H9 (cell line): ENCODE measurements around the gene FAM53B. TPM values are rescaled to one million over a fixed set of nuclear protein-coding genes. Genes with fewer than 3 reads are reported as not detected.
A peak's percentile ranks its signal among the peaks of the same experiment; 100 is the strongest.

Experiments used
- DNase-seq: peaks from one replicate; pipeline ENCODE4 v3.0.0-alpha.2; 2017
- H2AFZ ChIP-seq: one replicate; pipeline ENCODE4 v1.6.1; 2013; ENCODE audit warnings: mild to moderate bottlenecking, low read length, control low read depth, moderate library complexity
- H2AK5ac ChIP-seq: 2 replicates; pipeline ENCODE4 v1.6.1; 2013; ENCODE audit warnings: low read length, control low read depth, mixed read lengths; ENCODE audit not compliant: insufficient read length
- H2BK120ac ChIP-seq: one replicate; pipeline ENCODE4 v1.6.1; 2013; ENCODE audit warnings: low read depth, mild to moderate bottlenecking, low read length, control low read depth, inconsistent platforms; ENCODE audit not compliant: poor library complexity, severe bottlenecking
- H2BK12ac ChIP-seq: 2 replicates; pipeline ENCODE4 v1.6.1; 2013; ENCODE audit warnings: low read length, control low read depth, mixed read lengths, low read depth; ENCODE audit not compliant: insufficient read length
- H2BK15ac ChIP-seq: 2 replicates; pipeline ENCODE4 v1.6.1; 2013; ENCODE audit warnings: low read depth, low read length, control low read depth
- H2BK20ac ChIP-seq: one replicate; pipeline ENCODE4 v1.6.1; 2013; ENCODE audit warnings: low read depth, mild to moderate bottlenecking, low read length, control low read depth, inconsistent platforms; ENCODE audit not compliant: poor library complexity, severe bottlenecking
- H2BK5ac ChIP-seq: 2 replicates; pipeline ENCODE4 v1.6.1; 2013; ENCODE audit warnings: low read length, control low read depth, mixed read lengths; ENCODE audit not compliant: insufficient read length
- H3K14ac ChIP-seq: 2 replicates; pipeline ENCODE4 v1.6.1; 2013; ENCODE audit warnings: low read length, control low read depth; ENCODE audit not compliant: insufficient read depth
- H3K18ac ChIP-seq: 2 replicates; pipeline ENCODE4 v1.6.1; 2013; ENCODE audit warnings: low read depth, mild to moderate bottlenecking, mixed read lengths, low read length, control low read depth; ENCODE audit not compliant: insufficient read length
- H3K23ac ChIP-seq: 2 replicates; pipeline ENCODE4 v1.6.1; 2013; ENCODE audit warnings: low read length, control low read depth, mixed read lengths, low read depth; ENCODE audit not compliant: insufficient read length
- H3K23me2 ChIP-seq: 2 replicates; pipeline ENCODE4 v1.6.1; 2013; ENCODE audit warnings: low read depth, mild to moderate bottlenecking, mixed read lengths, low read length, control low read depth; ENCODE audit not compliant: insufficient read length, poor library complexity, severe bottlenecking
- H3K27ac ChIP-seq: 2 replicates; pipeline ENCODE4 v1.5.1; 2013; ENCODE audit warnings: low read length, control low read depth, mixed read lengths, low read depth; ENCODE audit not compliant: insufficient read length
- H3K27me3 ChIP-seq: 2 replicates; pipeline ENCODE4 v1.6.1; 2013; ENCODE audit warnings: low read length, control low read depth, inconsistent platforms; ENCODE audit not compliant: insufficient read depth
- H3K4ac ChIP-seq: 2 replicates; pipeline ENCODE4 v1.6.1; 2013; ENCODE audit warnings: low read depth, mild to moderate bottlenecking, control low read depth, inconsistent platforms, low read length, moderate library complexity
- H3K4me1 ChIP-seq: 2 replicates; pipeline ENCODE4 v1.6.1; 2013; ENCODE audit warnings: low read length, control low read depth, inconsistent platforms; ENCODE audit not compliant: insufficient read depth
- H3K4me2 ChIP-seq: 2 replicates; pipeline ENCODE4 v1.6.1; 2013; ENCODE audit warnings: low read length, control low read depth, mixed read lengths; ENCODE audit not compliant: insufficient read length, insufficient read depth
- H3K56ac ChIP-seq: 2 replicates; pipeline ENCODE4 v1.6.1; 2013; ENCODE audit warnings: low read depth, mild to moderate bottlenecking, mixed read lengths, low read length, control low read depth; ENCODE audit not compliant: insufficient read length
- H3K79me1 ChIP-seq: 2 replicates; pipeline ENCODE4 v1.6.1; 2013; ENCODE audit warnings: low read depth, mild to moderate bottlenecking, moderate library complexity, low read length, control low read depth, inconsistent platforms; ENCODE audit not compliant: insufficient read depth, poor library complexity, severe bottlenecking
- H3K79me2 ChIP-seq: 2 replicates; pipeline ENCODE4 v1.6.1; 2013; ENCODE audit warnings: low read length, control low read depth, inconsistent platforms; ENCODE audit not compliant: insufficient read depth
- H3K9ac ChIP-seq: 2 replicates; pipeline ENCODE4 v1.6.1; 2013; ENCODE audit warnings: low read length, control low read depth, mixed read lengths; ENCODE audit not compliant: insufficient read length; ENCODE audit errors: extremely low read depth
- H3K9me3 ChIP-seq: one replicate; pipeline ENCODE4 v1.6.1; 2013; ENCODE audit warnings: low read depth, low read length, inconsistent platforms; ENCODE audit not compliant: control insufficient read depth
- H3T11ph ChIP-seq: one replicate; pipeline ENCODE4 v1.6.1; 2013; ENCODE audit warnings: mild to moderate bottlenecking, low read length, control low read depth, inconsistent platforms
- H4K20me1 ChIP-seq: one replicate; pipeline ENCODE4 v1.6.1; 2013; ENCODE audit not compliant: control insufficient read depth, insufficient read length, insufficient read depth
- H4K5ac ChIP-seq: 2 replicates; pipeline ENCODE4 v1.6.1; 2013; ENCODE audit warnings: low read depth, mild to moderate bottlenecking, mixed read lengths, low read length, control low read depth; ENCODE audit not compliant: insufficient read length
- H4K8ac ChIP-seq: replicated peaks from 2 replicates; pipeline ENCODE4 v1.6.1; 2013; ENCODE audit warnings: low read length, control low read depth, mixed read lengths, low read depth; ENCODE audit not compliant: insufficient read length
- H4K91ac ChIP-seq: 2 replicates; pipeline ENCODE4 v1.6.1; 2013; ENCODE audit warnings: low read depth, mild to moderate bottlenecking, moderate library complexity, mixed read lengths, low read length, control low read depth; ENCODE audit not compliant: insufficient read length
- H3K27ac Mint-ChIP-seq, 3 experiments: 2 replicates in 2 of 3; 3 replicates in 1 of 3; pipeline ENCODE4 v1.8.0; 2020 to 2021; ENCODE audit warnings: mixed read lengths in 3 of 3, mild to moderate bottlenecking in 1 of 3, moderate library complexity in 1 of 3
- H3K27me3 Mint-ChIP-seq: 2 replicates; pipeline ENCODE4 v1.8.0; 2021; ENCODE audit warnings: low read depth, mild to moderate bottlenecking, moderate library complexity, mixed read lengths
- H3K36me3 Mint-ChIP-seq, 3 experiments: 2 replicates in 2 of 3; 3 replicates in 1 of 3; pipeline ENCODE4 v1.8.0; 2020 to 2021; ENCODE audit warnings: low read depth in 3 of 3, mixed read lengths in 3 of 3; ENCODE audit not compliant: insufficient read depth in 1 of 3
- H3K4me1 Mint-ChIP-seq, 2 experiments: 2 replicates each; pipeline ENCODE4 v1.8.0; 2020; ENCODE audit warnings: mixed read lengths in 2 of 2
- H3K4me3 Mint-ChIP-seq, 2 experiments: 2 replicates in 1 of 2; 3 replicates in 1 of 2; pipeline ENCODE4 v1.8.0; 2020 to 2021; ENCODE audit warnings: mild to moderate bottlenecking in 2 of 2, mixed read lengths in 2 of 2, moderate library complexity in 1 of 2
- H3K9me3 Mint-ChIP-seq, 2 experiments: 2 replicates in 1 of 2; 3 replicates in 1 of 2; pipeline ENCODE4 v1.8.0; 2020; ENCODE audit warnings: mild to moderate bottlenecking in 2 of 2, mixed read lengths in 2 of 2, moderate library complexity in 1 of 2
- WGBS: extraction: QIAGEN DNeasy Blood & Tissue Kit; methylation state at CpG from one replicate; pipeline ENCODE4 v1.1.7; 2013; ENCODE audit warnings: missing lambda C conversion rate, low lambda C conversion rate, mixed read lengths; ENCODE audit not compliant: insufficient read length; ENCODE audit errors: extremely low coverage; 5-methylcytosine and 5-hydroxymethylcytosine counted together
- total RNA-seq: library from RNA; stranded (reverse); gene quantifications from 2 replicates; pipeline ENCODE4 v1.2.1, GENCODE V29; 2021
- TF ChIP-seq, protein P1 (sequence below): fragments of 200-600 bp; sonication (generic); conservative IDR thresholded peaks from 3 replicates; pipeline ENCODE4 v1.8.0; 2021; ENCODE audit warnings: antibody characterized with exemption, mild to moderate bottlenecking

The FAM53B gene
- total RNA-seq, 1 experiment from 2014 or later: 11.5 TPM

DNA sequence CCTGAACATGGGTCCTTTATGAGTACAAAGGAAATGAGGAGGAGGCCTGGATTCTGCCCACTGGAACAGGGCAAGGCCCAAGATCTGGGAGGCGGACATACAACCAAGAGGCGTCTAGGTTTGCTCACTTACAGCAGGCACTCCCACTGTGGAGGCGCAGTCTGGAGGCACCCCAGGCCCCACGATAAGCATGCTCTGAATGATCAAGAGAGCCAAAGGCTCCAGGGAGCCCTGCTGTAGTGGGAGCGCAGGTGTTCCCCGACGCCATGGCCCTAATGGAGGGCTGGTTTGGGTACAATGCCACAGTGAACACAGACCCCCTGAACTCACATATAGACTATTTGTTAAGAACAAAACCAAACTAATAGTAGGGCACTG is 88.1 kb downstream of the FAM53B start:
- H3K27ac Mint-ChIP-seq: 0 out of 7 replicates have a peak overlapping the region, but pooled peaks of 1 of the 3 experiments have one; percentile 21
- no peaks in the 10 kb centered on the region; the same call in 1 of the 2 replicates for H3K27me3 Mint-ChIP-seq
- DNase-seq: no peak
- Histone ChIP-seq H4K20me1 (no peaks in the 10 kb centered on the region), H3K79me2 (no peaks in the 10 kb centered on the region), H4K5ac (no peak overlapping the region), H2BK12ac (no peak overlapping the region), H3K14ac (no peak overlapping the region), H3K79me1 (no peaks in the 10 kb centered on the region), H3K23me2 (no peaks in the 10 kb centered on the region), H3K27ac (no peak overlapping the region), H3K27me3 (no peaks in the 10 kb centered on the region), H2BK15ac (no peak overlapping the region), H2BK5ac (no peak overlapping the region), H2AK5ac (no peak overlapping the region), H3K4ac (no peak overlapping the region), H3K23ac (no peak overlapping the region), H2AFZ (no peak overlapping the region), H3K4me2 (no peak overlapping the region), H2BK120ac (no peak overlapping the region), H3K4me1 (no peaks in the 10 kb centered on the region; the same call in 1 of the 2 replicates), H3T11ph (no peak overlapping the region), H3K9ac (no peak overlapping the region), H4K8ac (no peak overlapping the region), H3K56ac (no peak overlapping the region), H3K18ac (no peak overlapping the region), H2BK20ac (no peak overlapping the region), H3K9me3 (no peaks in the 10 kb centered on the region), H4K91ac (no peak overlapping the region)
- TF ChIP-seq, protein P1, sequence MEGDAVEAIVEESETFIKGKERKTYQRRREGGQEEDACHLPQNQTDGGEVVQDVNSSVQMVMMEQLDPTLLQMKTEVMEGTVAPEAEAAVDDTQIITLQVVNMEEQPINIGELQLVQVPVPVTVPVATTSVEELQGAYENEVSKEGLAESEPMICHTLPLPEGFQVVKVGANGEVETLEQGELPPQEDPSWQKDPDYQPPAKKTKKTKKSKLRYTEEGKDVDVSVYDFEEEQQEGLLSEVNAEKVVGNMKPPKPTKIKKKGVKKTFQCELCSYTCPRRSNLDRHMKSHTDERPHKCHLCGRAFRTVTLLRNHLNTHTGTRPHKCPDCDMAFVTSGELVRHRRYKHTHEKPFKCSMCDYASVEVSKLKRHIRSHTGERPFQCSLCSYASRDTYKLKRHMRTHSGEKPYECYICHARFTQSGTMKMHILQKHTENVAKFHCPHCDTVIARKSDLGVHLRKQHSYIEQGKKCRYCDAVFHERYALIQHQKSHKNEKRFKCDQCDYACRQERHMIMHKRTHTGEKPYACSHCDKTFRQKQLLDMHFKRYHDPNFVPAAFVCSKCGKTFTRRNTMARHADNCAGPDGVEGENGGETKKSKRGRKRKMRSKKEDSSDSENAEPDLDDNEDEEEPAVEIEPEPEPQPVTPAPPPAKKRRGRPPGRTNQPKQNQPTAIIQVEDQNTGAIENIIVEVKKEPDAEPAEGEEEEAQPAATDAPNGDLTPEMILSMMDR: no peak
- WGBS: no CpG with 5 or more reads among the region's 7 CpGs
- H3K9me3 Mint-ChIP-seq: no peaks in the 10 kb centered on the region
- H3K4me1 Mint-ChIP-seq: peaks cover 17 to 20% of the 10 kb centered on the region in 2 experiments
- no peak overlapping the region for H3K4me3 Mint-ChIP-seq
- peaks cover 0 to 4% (median 0%) of the 10 kb centered on the region in 3 experiments; a peak in 3 of 7 replicates for H3K36me3 Mint-ChIP-seq
